ENCODE results near the gene IGF2BP2.
"Not testable (repeated sequence)": the region's sequence is repeated elsewhere in the genome, so short reads cannot be mapped to it uniquely, and the experiment has no call there.

The IGF2BP2 gene

GRCh38 chr3:185657691-185658503 is 166.9 kb downstream of the IGF2BP2 start:
- no peak for DNase-seq

GRCh38 chr3:185657211-185657610 is 167.6 kb downstream of the IGF2BP2 start:
- DNase-seq: no peak

- DNase-seq: no peak
Measured at GRCh38 chr3:185656321-185656840, 168.5 kb downstream of the IGF2BP2 start.

- no peak for DNase-seq
Measured at GRCh38 chr3:185655426-185656320, 169.2 kb downstream of the IGF2BP2 start.

GRCh38 chr3:185654758-185655145 is 170.1 kb downstream of the IGF2BP2 start:
- no peak for DNase-seq

- no peak for DNase-seq
Measured at GRCh38 chr3:185653949-185654757, 170.7 kb downstream of the IGF2BP2 start.

- DNase-seq: no peak
Measured at GRCh38 chr3:185651971-185652370, 172.9 kb downstream of the IGF2BP2 start.

GRCh38 chr3:185649414-185649813 is 175.4 kb downstream of the IGF2BP2 start:
- no peak for DNase-seq

- no peak for DNase-seq
Measured at GRCh38 chr3:185648396-185648795, 176.4 kb downstream of the IGF2BP2 start.

GRCh38 chr3:185647880-185648210 is 177.0 kb downstream of the IGF2BP2 start:
- DNase-seq: no peak

- DNase-seq: no peak
Measured at GRCh38 chr3:185647134-185647879, 177.5 kb downstream of the IGF2BP2 start.

- no peak for DNase-seq
Measured at GRCh38 chr3:185646382-185647133, 178.3 kb downstream of the IGF2BP2 start.

- DNase-seq: no peak
Measured at GRCh38 chr3:185645596-185646381, 179.1 kb downstream of the IGF2BP2 start.

GRCh38 chr3:185645191-185645590 is 179.7 kb downstream of the IGF2BP2 start:
- DNase-seq: not testable (repeated sequence)

GRCh38 chr3:185640308-185640707 is 184.5 kb downstream of the IGF2BP2 start:
- DNase-seq: no peak

GRCh38 chr3:185639632-185640206 is 185.1 kb downstream of the IGF2BP2 start:
- no peak for DNase-seq

- not testable (repeated sequence) for DNase-seq
Measured at GRCh38 chr3:185638651-185639050, 186.2 kb downstream of the IGF2BP2 start.

GRCh38 chr3:185637388-185637787 is 187.5 kb downstream of the IGF2BP2 start:
- no peak for DNase-seq

- DNase-seq: no peak
Measured at GRCh38 chr3:185632996-185633395, 191.8 kb downstream of the IGF2BP2 start.

Measured in RPMI8226 (cell line).